Anterior cingulate cortex (tissue), 58 donors: Measurements from ENCODE around the gene RAD51AP1.
A peak's percentile ranks its signal among the peaks of the same experiment; 100 is the strongest.
"Not testable (repeated sequence)": the region's sequence is repeated elsewhere in the genome, so short reads cannot be mapped to it uniquely, and the experiment has no call there.

ENCODE experiments used
- DNase-seq, 58 donors: peaks; one replicate each; lab custom pipeline; 2025; lab: John Stamatoyannopoulos, UW

The RAD51AP1 gene, protein sequence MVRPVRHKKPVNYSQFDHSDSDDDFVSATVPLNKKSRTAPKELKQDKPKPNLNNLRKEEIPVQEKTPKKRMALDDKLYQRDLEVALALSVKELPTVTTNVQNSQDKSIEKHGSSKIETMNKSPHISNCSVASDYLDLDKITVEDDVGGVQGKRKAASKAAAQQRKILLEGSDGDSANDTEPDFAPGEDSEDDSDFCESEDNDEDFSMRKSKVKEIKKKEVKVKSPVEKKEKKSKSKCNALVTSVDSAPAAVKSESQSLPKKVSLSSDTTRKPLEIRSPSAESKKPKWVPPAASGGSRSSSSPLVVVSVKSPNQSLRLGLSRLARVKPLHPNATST

GRCh38 chr12:4538207-4539160 lies at the start of gene RAD51AP1:
TSS of gene RAD51AP1 (plus strand) at chr12:4538890. CDS start at chr12:4538940, 50 bp downstream.
- peak; percentile 53 to 97 (median 91) for DNase-seq

DNA sequence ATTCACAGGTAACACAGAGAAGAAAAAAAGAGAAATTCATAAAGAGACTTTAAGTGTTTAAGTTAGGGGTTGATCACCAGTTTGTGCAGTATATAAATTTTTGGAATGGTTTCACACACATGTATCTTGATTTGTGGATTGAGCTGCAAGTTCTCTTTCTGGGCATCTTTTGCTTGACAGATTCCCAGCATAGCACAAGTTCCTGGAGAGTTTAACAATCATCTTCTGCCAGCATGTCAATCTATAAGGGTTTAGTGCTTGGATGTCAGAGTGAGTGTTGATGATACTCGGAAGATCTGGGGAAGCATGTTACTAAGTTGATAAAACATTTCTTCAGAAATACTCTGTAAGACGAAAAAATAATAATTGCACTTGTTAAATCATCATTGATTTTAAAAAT lies 49.1 kb upstream of the RAD51AP1 start:
- no peak for DNase-seq

- no peak for DNase-seq
Observed at GRCh38 chr12:4490973-4491372, 47.7 kb upstream of the RAD51AP1 start.

DNA sequence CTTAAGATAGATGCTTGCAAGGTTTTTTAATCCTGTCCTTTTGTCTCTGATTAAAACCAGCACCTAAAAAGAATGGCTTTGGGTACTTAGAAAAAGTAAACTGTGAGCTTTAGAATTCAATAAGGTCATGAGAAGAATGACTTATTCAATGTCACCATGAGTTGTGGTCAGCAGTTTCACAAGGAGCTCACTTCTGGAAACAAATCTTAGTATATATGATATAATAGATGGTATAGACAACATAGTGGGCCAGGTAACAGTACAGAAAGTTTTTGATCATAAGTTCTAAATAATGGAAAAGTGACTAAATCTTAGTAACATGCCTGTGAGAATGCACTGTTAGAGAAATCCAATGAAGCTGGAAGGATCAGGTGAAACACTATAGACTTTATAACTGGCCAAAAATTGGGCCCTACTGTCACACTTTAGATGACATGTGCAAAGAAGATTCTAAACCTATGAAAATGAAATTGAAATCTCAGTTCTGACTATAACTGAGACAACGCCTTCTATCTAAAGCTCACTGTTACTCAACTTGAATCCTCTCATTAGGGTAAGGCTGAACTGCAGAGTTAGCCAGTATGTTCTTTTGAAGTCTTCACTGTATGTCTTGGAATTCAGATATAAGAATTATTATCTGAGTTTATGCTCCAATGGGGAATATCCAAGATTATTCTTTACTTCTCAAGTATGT lies 42.4 kb upstream of the RAD51AP1 start:
- no peak for DNase-seq

- no peak for DNase-seq
Observed at GRCh38 chr12:4499186-4499585, 39.5 kb upstream of the RAD51AP1 start.

DNA sequence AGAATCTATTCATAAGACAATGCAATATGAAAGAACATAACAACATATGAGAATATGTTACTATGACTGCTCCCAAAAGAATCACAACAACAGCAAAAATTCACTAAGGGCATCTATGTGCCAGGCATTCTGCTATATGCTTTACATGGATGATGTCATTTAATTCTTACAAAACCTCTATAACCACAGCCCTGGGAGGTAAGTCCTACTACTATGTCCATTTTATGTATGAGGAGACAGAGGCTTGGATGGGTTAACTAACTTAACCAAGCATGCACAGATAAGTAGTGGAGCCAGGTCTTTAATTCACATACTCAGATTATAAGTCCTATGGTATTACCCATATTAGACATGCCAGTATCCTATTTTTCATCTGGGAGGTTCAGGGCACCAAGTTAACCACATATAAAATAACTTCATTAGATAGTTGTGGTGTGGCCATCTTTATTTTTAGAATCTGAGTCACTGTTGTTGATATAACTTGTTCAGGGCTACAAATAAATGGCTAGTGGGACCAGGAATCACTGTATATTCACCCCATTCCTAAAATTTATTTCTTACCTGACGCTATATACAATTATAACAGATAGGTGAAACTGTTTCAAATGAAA lies 33.2 kb upstream of the RAD51AP1 start:
- DNase-seq, result no peak

DNA sequence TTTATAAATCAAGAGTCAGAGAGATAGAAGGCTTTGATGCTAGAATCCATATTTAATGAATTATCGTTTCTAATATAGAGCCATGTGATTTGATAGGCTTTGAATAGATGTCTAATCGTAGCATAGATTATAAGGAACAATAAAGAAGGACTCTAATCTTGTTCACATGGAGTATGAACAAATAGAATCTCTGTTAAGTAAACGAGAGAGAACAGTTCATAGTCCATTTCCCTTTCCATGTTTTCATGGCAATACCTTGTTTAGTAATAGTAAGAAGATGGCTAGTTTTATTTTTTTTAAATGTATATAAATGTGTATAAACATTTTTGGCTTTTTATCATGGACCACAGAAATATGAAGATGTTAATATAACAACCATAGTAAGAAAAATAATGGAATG lies 32.3 kb upstream of the RAD51AP1 start:
- no peak for DNase-seq

DNA sequence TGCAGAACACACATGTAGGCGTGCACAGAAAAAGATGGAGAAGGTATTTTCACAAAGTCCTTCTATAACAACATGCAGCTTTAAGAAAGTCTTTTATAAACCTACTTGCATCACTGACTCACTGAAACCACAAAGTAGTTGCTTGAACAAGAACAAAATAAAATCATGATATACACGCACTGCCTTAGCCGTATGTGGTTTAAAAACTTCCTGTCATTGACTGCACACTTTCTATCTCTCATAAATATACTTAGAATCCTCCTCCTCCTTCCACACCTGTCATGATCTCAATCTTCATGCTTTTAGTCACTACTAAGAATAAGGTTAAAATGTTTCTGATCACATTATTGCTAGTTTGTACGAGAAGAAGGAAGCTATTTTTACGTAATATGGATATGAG lies 31.8 kb upstream of the RAD51AP1 start:
- DNase-seq, result no peak

- not testable (repeated sequence) for DNase-seq
Observed at GRCh38 chr12:4508503-4508902, 30.2 kb upstream of the RAD51AP1 start.

GRCh38 chr12:4509269-4509668 lies 29.4 kb upstream of the RAD51AP1 start:
- DNase-seq, result not testable (repeated sequence)

- DNase-seq, result no peak
Observed at GRCh38 chr12:4518106-4518728, 20.5 kb upstream of the RAD51AP1 start.

GRCh38 chr12:4523443-4523842 lies 15.2 kb upstream of the RAD51AP1 start:
- not testable (repeated sequence) for DNase-seq

- DNase-seq, result no peak
Observed at GRCh38 chr12:4526923-4527546, 11.7 kb upstream of the RAD51AP1 start.

DNA sequence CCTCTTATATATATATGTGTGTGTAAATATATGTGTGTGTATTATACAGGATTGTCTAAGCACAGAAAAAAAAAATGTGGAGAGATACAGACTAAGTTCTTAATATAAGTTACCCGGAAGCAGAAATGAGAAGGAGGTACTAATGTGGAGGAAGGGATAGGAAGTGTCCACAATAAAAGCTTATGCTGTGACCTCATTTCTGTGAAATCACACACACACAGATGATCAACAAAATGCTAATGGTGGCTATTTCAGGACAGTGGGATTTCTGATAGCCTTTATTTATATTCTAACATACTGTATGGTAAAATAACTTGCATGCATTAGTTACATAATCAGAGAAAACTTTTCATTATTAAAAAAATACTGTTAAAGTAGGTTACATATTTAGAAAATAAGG lies 8.5 kb upstream of the RAD51AP1 start:
- no peak for DNase-seq

GRCh38 chr12:4530982-4531586 lies 7.6 kb upstream of the RAD51AP1 start:
- no peak for DNase-seq

DNA sequence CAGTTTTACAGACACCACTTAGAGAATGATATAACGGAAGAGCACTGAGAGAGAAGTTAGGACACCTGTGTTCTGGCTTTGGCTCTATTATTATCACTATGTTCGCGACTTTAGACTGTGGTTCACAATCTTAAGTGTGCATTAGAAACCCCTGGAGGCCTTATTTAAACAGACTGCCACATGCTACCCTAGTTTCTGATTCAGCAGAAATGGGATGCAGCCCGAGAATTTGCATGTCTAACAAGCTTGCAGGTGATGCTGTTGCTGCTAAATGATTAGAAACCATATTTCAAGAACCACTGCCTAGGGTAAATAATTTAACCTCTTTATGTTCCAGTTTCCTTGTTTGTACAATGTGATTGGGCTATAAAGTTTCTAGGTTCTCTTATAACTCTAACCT lies 3.6 kb upstream of the RAD51AP1 start:
- no peak for DNase-seq

DNA sequence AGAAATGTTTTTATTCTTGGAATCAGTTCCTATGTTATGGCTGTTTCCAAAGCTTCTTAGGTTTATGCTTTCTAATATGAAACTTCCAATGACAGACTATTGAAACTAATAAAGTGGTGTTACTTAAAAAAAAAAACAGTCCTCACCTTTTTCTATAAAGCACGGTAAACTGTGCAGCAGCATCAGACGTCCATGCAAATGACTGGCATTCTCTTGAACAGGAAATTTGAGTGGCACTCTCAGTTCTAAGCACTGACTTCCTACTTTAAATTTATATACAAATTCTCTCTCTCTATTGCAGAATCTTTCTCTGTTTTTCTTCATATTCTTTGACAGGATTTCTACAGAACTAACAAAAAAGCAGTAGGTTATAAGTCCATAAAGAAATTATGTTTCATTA lies 2.8 kb upstream of the RAD51AP1 start:
- no peak for DNase-seq

- DNase-seq, result no peak
Observed at GRCh38 chr12:4539167-4539870, 629 bp downstream of the RAD51AP1 start.
